Mesenchymal stem cell (in vitro differentiated cells and primary cell): ENCODE results near the gene LECT2.

Experiments
- DNase-seq: peaks from one replicate; pipeline ENCODE4 v3.0.0-alpha.2; 2013
- H2AFZ ChIP-seq: one replicate; pipeline ENCODE4 v1.6.1; 2013; ENCODE audit warnings: low read depth, mild to moderate bottlenecking, control low read depth, inconsistent platforms, low read length, moderate library complexity
- H2AK5ac ChIP-seq: 2 replicates; pipeline ENCODE4 v1.6.1; 2013; ENCODE audit warnings: low read length, moderate library complexity, mild to moderate bottlenecking, inconsistent platforms; ENCODE audit not compliant: severe bottlenecking
- H2BK120ac ChIP-seq: one replicate; pipeline ENCODE4 v1.6.1; 2013; ENCODE audit warnings: low read depth, mild to moderate bottlenecking, inconsistent platforms, low read length, moderate library complexity
- H2BK12ac ChIP-seq, 2 experiments: one replicate each; pipeline ENCODE4 v1.6.1; 2013; ENCODE audit warnings: inconsistent platforms in 2 of 2, low read length in 2 of 2, mild to moderate bottlenecking in 2 of 2, moderate library complexity in 2 of 2, control low read depth in 1 of 2
- H2BK15ac ChIP-seq: one replicate; pipeline ENCODE4 v1.6.1; 2013; ENCODE audit warnings: mild to moderate bottlenecking, low read depth, inconsistent platforms; ENCODE audit not compliant: poor library complexity, severe bottlenecking
- H2BK5ac ChIP-seq: 2 replicates; pipeline ENCODE4 v1.6.1; 2013; ENCODE audit warnings: low read depth, mild to moderate bottlenecking, low read length, control low read depth, inconsistent platforms; ENCODE audit not compliant: poor library complexity, severe bottlenecking
- H3K14ac ChIP-seq, 2 experiments: one replicate each; pipeline ENCODE4 v1.6.1; 2013; ENCODE audit warnings: inconsistent platforms in 2 of 2, low read length in 2 of 2, control low read depth in 1 of 2, mild to moderate bottlenecking in 1 of 2, moderate library complexity in 1 of 2
- H3K18ac ChIP-seq, 2 experiments: one replicate each; pipeline ENCODE4 v1.6.1; 2013; ENCODE audit warnings: inconsistent platforms in 2 of 2, low read length in 2 of 2, control low read depth in 1 of 2, low read depth in 1 of 2, mild to moderate bottlenecking in 1 of 2
- H3K23ac ChIP-seq, 2 experiments: one replicate each; pipeline ENCODE4 v1.6.1; 2013; ENCODE audit warnings: inconsistent platforms in 2 of 2, low read length in 2 of 2, mild to moderate bottlenecking in 2 of 2, moderate library complexity in 2 of 2, control low read depth in 1 of 2
- H3K27ac ChIP-seq: 2 replicates; pipeline ENCODE4 v1.5.1; 2013; ENCODE audit warnings: mild to moderate bottlenecking, moderate library complexity, low read length, control low read depth, inconsistent platforms; ENCODE audit not compliant: poor library complexity, severe bottlenecking
- H3K27me3 ChIP-seq, 2 experiments: 2 replicates each; pipeline versions ENCODE4 v1.6.1 to v1.7.0; 2013; ENCODE audit warnings: low read length in 2 of 2, mild to moderate bottlenecking in 2 of 2, moderate library complexity in 2 of 2, control low read depth in 1 of 2, inconsistent platforms in 1 of 2; ENCODE audit not compliant: control insufficient read depth in 1 of 2, insufficient read depth in 1 of 2
- H3K36me3 ChIP-seq, 2 experiments: 2 replicates each; pipeline versions ENCODE4 v1.6.1 to v1.7.0; 2013; ENCODE audit warnings: low read length in 2 of 2, control low read depth in 1 of 2, inconsistent platforms in 1 of 2, low read depth in 1 of 2, mild to moderate bottlenecking in 1 of 2; ENCODE audit not compliant: insufficient read depth in 2 of 2, control insufficient read depth in 1 of 2
- H3K4ac ChIP-seq, 2 experiments: one replicate each; pipeline ENCODE4 v1.6.1; 2013; ENCODE audit warnings: inconsistent platforms in 2 of 2, low read length in 2 of 2, mild to moderate bottlenecking in 2 of 2, moderate library complexity in 2 of 2, control low read depth in 1 of 2, low read depth in 1 of 2
- H3K4me1 ChIP-seq: 2 replicates; pipeline ENCODE4 v1.6.1; 2013; ENCODE audit warnings: low read depth, low read length, control low read depth; ENCODE audit not compliant: control insufficient read depth, insufficient read depth
- H3K4me2 ChIP-seq: 2 replicates; pipeline ENCODE4 v1.6.1; 2013; ENCODE audit warnings: low read length, mild to moderate bottlenecking, inconsistent platforms; ENCODE audit not compliant: poor library complexity, severe bottlenecking
- H3K4me3 ChIP-seq, 2 experiments: 2 replicates each; pipeline versions ENCODE4 v1.5.1 to v1.7.0; 2013; ENCODE audit warnings: low read length in 2 of 2, mild to moderate bottlenecking in 2 of 2, control low read depth in 1 of 2, low read depth in 1 of 2; ENCODE audit not compliant: insufficient read depth in 1 of 2
- H3K79me1 ChIP-seq: replicated peaks from 2 replicates; pipeline ENCODE4 v1.6.1; 2013; ENCODE audit warnings: mild to moderate bottlenecking, control low read depth, low read length, inconsistent platforms; ENCODE audit not compliant: poor library complexity, severe bottlenecking
- H3K9ac ChIP-seq: 2 replicates; pipeline ENCODE4 v1.7.0; 2013; ENCODE audit warnings: mild to moderate bottlenecking, low read length, moderate library complexity
- H3K9me3 ChIP-seq: 2 replicates; pipeline ENCODE4 v1.7.0; 2013; ENCODE audit warnings: mild to moderate bottlenecking, low read length; ENCODE audit not compliant: control insufficient read depth
- H4K8ac ChIP-seq: one replicate; pipeline ENCODE4 v1.6.1; 2013; ENCODE audit warnings: inconsistent platforms, mild to moderate bottlenecking, low read length, moderate library complexity
- H4K91ac ChIP-seq: one replicate; pipeline ENCODE4 v1.6.1; 2013; ENCODE audit warnings: mild to moderate bottlenecking, low read length, inconsistent platforms
- WGBS: methylation state at CpG from one replicate; pipeline ENCODE4 v1.1.7; 2013; ENCODE audit warnings: mixed read lengths; 5-methylcytosine and 5-hydroxymethylcytosine counted together

Gene LECT2

DNA sequence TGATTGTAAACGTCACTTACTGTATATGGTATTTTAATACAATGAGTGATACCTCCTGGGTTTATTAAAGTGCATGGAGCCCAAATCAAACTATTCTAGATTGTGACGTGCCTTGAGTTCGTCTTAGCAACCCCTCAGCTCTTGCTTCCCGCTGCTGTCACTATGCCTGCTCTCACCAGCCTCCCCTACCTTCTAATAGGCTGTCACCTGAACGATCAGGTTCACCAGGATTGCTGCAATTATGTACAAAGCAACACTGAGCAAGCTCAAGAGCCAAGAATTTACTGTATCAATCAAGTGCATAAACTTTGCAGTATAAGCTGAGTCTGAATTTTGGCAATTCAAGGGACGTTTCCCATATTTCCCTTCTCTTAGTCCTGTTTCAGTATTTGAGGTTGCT lies 3.0 kb downstream of the LECT2 start:
- Histone ChIP-seq H2BK120ac (no peak overlapping the region), H2BK12ac (no peak overlapping the region), H3K4me3 (no peak overlapping the region), H3K79me1 (no peaks in the 10 kb centered on the region), H2AFZ (no peak overlapping the region), H2BK5ac (no peak overlapping the region), H3K4ac (no peak overlapping the region), H3K27me3 (no peaks in the 10 kb centered on the region), H3K4me2 (no peak overlapping the region), H3K23ac (no peak overlapping the region), H3K27ac (no peak overlapping the region), H3K9ac (no peak overlapping the region), H2BK15ac (no peak overlapping the region), H4K91ac (no peak overlapping the region), H3K4me1 (no peaks in the 10 kb centered on the region), H3K36me3 (no peaks in the 10 kb centered on the region), H4K8ac (no peak overlapping the region), H3K18ac (no peak overlapping the region), H3K9me3 (no peaks in the 10 kb centered on the region), H3K14ac (no peak overlapping the region), H2AK5ac (no peak overlapping the region)
- no peak for DNase-seq
- 94% methylated on average over 4 of the region's 6 CpGs for WGBS

DNA sequence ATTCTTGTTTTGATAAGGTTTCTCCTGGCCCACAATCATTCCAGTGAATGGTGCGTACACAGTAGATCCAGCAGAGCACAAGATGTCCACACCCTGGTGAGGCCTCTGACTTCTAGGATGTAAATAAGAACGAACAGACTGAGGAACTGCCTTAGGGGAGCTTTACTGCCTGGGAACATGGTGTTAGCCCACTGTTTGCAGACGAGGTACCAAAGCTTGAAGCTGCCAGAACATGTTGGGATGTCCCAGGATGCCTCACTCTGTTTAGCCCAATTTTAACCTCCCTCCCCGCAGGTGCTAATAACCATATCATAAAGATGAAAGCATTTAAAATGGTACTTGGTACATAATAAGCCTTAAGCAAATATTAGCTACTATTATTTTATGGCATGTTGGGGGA lies 3.5 kb downstream of the LECT2 start:
- WGBS: 72% methylated on average over 3 of the region's 4 CpGs

GRCh38 chr5:135950611-135951010 lies 4.2 kb downstream of the LECT2 start:
- 56% methylated on average over 1 of the region's 3 CpGs for WGBS
- Histone ChIP-seq H3K4me1 (no peaks in the 10 kb centered on the region), H2BK120ac (no peak overlapping the region), H3K4me2 (no peak overlapping the region), H3K14ac (no peak overlapping the region), H3K18ac (no peak overlapping the region), H2BK15ac (no peak overlapping the region), H3K27me3 (no peaks in the 10 kb centered on the region), H4K91ac (no peak overlapping the region), H2BK12ac (no peak overlapping the region), H2AFZ (no peak overlapping the region), H3K27ac (no peak overlapping the region), H2AK5ac (no peak overlapping the region), H3K36me3 (no peaks in the 10 kb centered on the region), H3K23ac (no peak overlapping the region), H4K8ac (no peak overlapping the region), H3K9me3 (no peaks in the 10 kb centered on the region), H2BK5ac (no peak overlapping the region), H3K9ac (no peak overlapping the region), H3K4me3 (no peak overlapping the region), H3K79me1 (no peaks in the 10 kb centered on the region), H3K4ac (no peak overlapping the region)
- DNase-seq: peak; percentile 22

More for the DNA sequence above, 3.5 kb downstream of the LECT2 start:
- H2BK5ac ChIP-seq: no peak overlapping the region
- H4K8ac ChIP-seq: no peak overlapping the region
- H2BK12ac ChIP-seq: peak overlapping the region; percentile 18 to 77
- H3K27me3 ChIP-seq: no peaks in the 10 kb centered on the region
- no peak overlapping the region for H2BK120ac ChIP-seq
- no peak overlapping the region for H3K9ac ChIP-seq
- H3K9me3 ChIP-seq: no peaks in the 10 kb centered on the region
- H3K4ac ChIP-seq: peak overlapping the region in 1 of 2 experiments; percentile 50
- H3K18ac ChIP-seq: peak overlapping the region in 1 of 2 experiments; percentile 33
- H4K91ac ChIP-seq: peak overlapping the region; percentile 68
- H3K4me1 ChIP-seq: no peaks in the 10 kb centered on the region
- no peak overlapping the region for H2AFZ ChIP-seq
- peak overlapping the region; percentile 7 for H2BK15ac ChIP-seq
- no peak overlapping the region for H3K23ac ChIP-seq
- no peaks in the 10 kb centered on the region for H3K79me1 ChIP-seq
- H3K4me3 ChIP-seq: no peak overlapping the region
- H3K14ac ChIP-seq: no peak overlapping the region
- DNase-seq: no peak
- no peak overlapping the region for H3K27ac ChIP-seq
- no peak overlapping the region for H2AK5ac ChIP-seq
- H3K36me3 ChIP-seq: no peaks in the 10 kb centered on the region
- no peak overlapping the region for H3K4me2 ChIP-seq

GRCh38 chr5:135944967-135945560 lies 9.7 kb downstream of the LECT2 start:
- no peak overlapping the region for H3K14ac ChIP-seq
- no peaks in the 10 kb centered on the region for H3K9me3 ChIP-seq
- H3K4me1 ChIP-seq: no peaks in the 10 kb centered on the region
- no peak overlapping the region for H3K4me2 ChIP-seq
- no peak overlapping the region for H2AK5ac ChIP-seq
- no peak overlapping the region for H2BK15ac ChIP-seq
- no peak overlapping the region for H3K4ac ChIP-seq
- H2AFZ ChIP-seq: no peak overlapping the region
- H3K18ac ChIP-seq: no peak overlapping the region
- 0% methylated on average over 3 of the region's 3 CpGs for WGBS
- no peaks in the 10 kb centered on the region for H3K27me3 ChIP-seq
- no peak overlapping the region for H4K91ac ChIP-seq
- H2BK5ac ChIP-seq: no peak overlapping the region
- peak; percentile 84 for DNase-seq
- H2BK120ac ChIP-seq: no peak overlapping the region
- H3K23ac ChIP-seq: no peak overlapping the region
- H4K8ac ChIP-seq: no peak overlapping the region
- H3K27ac ChIP-seq: no peak overlapping the region
- H3K9ac ChIP-seq: no peak overlapping the region
- H2BK12ac ChIP-seq: no peak overlapping the region
- H3K4me3 ChIP-seq: no peak overlapping the region
- no peaks in the 10 kb centered on the region for H3K79me1 ChIP-seq
- no peaks in the 10 kb centered on the region for H3K36me3 ChIP-seq
